Activated CD8-positive, alpha-beta memory T cell treated with anti-CD3 and anti-CD28 coated beads for 48 hours (primary cell): ENCODE results near the gene CHDH.

Source experiments
- DNase-seq, 3 experiments: peaks; one replicate each; pipeline ENCODE4 v3.0.0-alpha.2; 2020; ENCODE audit warnings: low read depth in 2 of 3, low spot score in 2 of 3

Gene CHDH

GRCh38 chr3:53809764-53810400 lies 36.3 kb downstream of the CHDH start:
- no peak for DNase-seq

DNA sequence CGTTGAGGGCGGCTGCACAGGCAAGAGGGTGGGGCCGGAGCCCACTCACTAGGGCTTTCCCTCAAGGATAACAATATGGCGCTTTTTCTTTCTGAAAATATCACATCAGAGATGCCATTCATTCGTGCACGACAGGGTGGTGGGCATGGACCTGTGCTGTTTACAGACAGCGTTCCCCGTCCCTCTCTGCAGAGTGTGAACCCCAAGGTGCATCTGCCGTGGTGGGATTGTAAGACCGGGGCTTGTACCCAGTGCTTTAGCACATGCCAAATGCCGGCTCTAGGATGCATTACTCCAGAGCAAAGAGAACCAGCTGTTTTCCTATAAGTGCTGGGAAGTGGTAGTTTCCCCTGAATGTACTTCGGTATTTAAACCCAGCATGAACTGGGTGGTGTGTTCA lies 37.0 kb downstream of the CHDH start:
- DNase-seq: no peak

GRCh38 chr3:53808496-53808895 lies 37.7 kb downstream of the CHDH start:
- no peak for DNase-seq

GRCh38 chr3:53807117-53807810 lies 39.0 kb downstream of the CHDH start:
- DNase-seq: no peak

DNA sequence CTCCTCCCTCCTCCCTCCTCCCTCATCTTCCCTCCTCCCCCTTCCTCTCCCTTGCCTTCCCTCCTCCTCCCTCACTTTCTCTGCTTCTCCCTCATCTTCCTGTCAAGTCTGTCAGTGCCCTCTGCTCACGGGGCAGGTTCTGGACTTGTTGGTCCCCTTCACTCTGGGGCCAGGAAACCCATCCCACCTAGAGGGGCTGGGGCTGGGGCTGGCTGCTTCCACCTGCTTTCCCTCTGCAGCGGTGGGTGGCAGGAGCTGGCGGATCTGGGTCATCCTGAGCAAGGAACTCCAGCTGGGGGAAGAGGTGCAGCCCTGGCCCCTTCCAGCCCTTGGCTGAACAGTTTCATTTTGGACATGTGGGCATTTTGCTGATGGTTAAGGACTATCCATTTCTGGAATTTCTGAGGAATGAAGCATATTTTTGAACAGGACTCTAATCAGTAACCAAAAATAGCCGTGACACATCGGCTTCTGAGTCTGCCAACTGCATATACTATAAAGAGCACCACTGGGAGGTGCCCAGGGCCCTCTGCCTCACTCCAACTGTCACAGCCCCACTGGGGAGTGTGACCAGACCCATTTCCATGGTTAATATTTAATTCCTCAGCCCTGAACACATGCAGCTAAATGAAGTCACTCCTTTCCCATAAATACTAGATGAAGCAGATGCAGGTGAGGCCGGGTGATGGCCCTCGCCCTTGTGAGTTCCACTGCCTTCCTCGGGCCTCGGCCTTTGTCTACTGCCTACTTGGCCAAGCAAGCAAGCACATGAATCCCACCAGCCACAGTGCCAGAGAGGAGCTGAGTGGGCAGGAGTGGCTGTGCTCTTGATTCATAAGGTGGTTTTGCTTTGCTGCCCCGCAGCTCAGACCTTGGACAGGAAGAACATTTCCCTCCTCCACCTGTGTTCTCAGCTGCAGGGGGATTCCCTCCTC lies 39.8 kb downstream of the CHDH start:
- DNase-seq: no peak

DNA sequence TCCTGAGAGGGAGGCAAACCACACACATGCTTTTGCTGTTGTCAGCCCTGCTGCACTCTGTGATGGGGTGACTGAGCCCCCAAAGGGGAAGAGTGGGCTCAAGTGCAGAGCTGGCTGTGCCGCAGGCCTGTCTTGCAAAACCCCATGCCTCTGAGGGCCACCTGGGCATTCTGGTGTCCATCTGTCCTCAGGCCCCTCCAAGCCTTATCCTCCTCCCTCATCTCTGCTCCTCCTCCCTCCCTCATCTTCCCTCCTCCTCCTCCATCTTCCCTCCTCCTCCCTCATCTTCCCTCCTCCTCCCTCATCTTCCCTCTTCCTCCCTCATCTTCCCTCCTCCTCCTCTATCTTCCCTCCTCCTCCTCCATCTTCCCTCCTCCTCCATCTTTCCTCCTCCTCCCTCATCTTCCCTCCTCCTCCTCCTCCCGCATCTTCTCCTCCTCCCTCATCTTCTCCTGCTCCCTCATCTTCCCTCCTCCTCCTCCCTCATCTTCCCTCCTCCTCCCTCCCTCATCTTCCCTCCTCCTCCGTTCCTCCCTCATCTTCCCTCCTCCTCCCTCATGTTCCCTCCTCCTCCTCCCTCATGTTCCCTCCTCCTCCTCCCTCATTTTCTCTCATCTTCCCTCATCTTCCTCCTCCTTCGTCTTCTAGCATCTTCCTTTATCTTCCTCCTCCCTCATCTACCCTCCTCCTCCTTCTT lies 40.6 kb downstream of the CHDH start:
- no peak for DNase-seq

DNA sequence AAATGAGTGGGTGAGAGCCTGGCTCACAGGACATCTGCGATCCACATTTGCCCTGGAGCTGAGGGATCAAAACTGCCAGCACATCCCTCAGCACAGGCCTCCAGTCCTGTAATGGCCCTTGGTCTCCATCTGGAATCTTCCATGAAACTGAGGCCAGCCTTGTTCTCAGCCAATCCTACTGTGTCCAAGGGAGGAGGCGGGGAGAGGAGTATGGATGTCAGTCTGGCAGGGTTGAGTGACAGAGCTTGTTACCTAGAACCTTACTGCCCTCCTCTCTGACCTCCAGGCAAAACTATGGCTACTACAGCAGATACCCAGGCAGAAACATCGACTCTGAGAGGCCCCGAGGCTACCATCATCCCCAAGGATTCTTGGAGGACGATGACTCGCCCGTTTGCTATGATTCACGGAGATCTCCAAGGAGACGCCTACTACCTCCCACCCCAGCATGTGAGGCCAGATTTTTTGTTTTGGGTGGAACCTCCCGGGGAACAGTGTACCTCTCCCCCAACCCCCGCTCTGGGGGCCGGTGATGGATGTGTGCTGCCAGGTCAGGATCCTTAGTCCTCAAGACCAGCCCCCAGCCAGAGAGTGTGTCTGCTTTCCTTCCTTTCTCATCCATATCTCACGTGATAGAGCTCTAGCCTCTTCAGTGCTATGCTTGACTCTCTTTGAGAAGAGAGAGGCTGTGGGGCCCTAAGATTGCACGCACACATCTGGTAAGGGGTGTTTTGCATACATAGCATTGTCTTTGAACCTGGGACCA lies 41.3 kb downstream of the CHDH start:
- DNase-seq: no peak

DNA sequence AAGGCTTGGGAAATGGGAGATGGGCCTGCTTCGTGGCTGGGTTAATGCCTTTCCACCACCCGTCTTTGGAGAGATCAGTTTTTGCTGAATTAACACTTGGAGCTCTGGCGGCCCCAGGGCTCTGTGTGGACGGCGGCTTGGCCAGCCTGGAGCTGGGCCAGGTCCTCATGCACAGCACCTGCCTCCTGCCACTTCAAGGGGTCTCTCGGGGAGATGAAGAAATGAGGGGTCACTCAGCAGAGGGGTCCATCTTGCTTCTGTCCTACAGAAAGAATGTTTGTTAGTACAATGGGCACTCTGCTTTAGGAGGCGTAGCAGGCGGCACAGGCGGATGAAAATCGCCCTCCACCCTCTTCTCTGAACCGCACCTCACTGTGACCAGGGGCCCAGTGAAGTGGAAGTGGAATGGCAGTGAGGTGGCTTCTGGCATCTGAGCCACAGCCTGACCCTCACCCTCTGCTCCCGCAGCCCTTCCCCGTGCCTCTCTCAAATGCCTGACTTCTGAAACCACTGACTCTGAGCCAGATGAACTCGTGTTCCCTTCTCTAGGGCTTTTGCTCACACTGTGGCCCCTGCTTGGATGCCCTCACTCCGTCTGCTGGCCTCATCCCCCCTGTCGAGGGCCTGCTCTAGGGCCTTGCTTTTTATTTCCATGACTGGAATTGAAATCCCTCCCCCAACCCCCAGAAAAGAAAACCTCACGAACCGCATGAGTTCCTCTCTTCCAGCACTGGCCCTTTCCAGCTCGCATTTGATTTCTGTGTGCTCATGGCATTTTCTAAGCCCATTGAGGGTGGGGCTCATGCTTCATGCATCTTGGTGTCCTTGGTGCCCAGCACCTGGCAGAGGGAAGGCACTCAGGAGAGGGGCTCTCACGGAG lies 42.2 kb downstream of the CHDH start:
- DNase-seq: no peak

GRCh38 chr3:53803124-53803815 lies 42.9 kb downstream of the CHDH start:
- no peak for DNase-seq

DNA sequence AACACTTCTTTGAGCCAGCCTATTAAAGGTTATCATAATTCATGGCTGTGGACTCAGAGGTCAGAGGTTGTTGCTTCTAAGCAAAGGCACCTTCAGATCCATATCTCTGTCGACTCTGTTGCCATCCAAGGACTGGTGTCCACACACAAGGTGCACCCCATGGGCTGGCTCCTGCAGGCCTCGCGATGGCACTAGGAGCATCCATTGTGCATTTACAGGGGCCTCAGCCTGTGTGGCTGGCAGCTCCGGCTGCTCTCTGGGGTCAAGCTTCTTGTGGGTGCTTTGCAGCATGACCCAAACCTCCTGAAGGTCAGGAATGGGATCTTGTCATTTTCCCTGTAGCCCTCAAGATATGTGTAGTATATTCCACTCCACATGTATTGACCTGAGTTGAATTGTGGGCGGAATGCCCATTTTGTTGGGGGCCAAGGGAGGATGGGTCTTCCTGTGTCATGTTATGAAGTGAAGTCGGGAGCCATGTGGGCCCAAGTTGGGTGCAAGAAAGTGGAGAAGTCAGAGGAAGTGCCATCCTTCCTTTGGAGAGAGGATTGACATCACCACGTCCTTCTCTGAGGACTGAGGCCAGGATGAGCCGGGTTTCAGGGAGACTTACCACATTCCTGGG lies 43.9 kb downstream of the CHDH start:
- no peak for DNase-seq

- DNase-seq: no peak
Measured at GRCh38 chr3:53801319-53801718, 44.9 kb downstream of the CHDH start.

GRCh38 chr3:53800041-53800906 lies 45.9 kb downstream of the CHDH start:
- DNase-seq: no peak

DNA sequence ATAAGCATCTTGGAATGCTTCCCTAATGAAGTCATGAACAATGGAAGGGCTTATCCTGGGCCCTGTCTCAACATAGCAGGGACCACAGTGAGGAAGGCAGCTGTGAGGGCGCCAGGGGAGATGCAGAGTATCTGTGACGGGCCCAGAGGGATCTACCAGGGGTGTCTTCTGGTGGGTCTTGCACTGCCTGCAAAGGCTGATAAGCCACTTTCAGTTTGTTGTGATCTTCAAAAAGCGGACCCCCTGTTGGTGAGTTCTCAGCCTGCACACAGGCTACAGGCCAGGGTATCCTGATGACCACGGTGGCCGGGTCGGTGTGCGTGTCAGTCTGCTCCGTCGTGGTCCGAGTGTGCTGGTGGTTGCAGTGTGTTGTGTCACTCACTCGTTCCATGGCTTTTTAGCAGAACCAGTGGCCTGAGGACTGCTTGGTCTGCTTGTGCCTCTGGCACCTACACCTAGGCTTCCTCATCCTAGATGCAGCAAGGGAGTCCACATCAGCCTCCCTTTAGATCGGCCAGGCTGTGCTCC lies 46.8 kb downstream of the CHDH start:
- no peak for DNase-seq

DNA sequence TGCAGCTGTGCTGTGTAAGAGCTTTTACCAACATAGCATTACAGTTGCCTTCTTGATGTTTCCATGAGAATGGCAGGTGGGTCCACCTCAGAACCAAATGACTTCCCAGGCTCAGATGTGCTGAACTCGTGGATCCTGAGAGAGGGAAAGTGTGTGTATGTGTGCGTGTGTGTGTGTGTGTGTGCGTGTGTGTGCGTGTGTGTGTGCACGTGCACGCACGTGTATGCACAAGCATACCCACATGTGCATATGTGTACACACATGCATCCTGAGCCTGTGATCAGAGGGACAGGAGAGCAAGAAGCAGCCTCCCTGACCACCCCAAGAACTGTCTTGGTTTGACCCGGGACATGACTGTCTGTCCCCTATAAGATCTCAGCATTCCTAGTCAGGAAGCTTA lies 48.1 kb downstream of the CHDH start:
- DNase-seq: no peak

- no peak for DNase-seq
Measured at GRCh38 chr3:53795789-53796560, 50.2 kb downstream of the CHDH start.

DNA sequence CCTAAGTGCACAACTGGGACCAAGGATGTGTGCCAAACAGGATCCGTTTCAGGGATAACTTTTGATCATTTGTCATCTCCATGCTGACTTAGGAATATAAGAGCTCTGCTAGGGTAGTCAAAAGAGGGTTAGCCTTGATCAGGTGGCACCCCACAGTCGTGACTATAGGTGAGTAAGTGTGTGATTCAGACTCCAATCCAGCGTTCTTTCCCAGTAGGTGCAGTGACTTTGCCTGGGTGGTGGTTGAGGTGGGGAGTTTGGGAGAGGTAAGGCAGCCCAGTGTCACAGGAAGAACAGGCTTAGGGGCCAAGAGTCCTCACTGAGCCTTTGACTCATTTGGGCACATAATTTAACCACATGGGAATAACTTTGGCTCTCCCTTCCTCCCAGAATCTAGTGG lies 51.0 kb downstream of the CHDH start:
- DNase-seq: no peak

GRCh38 chr3:53794597-53794996 lies 51.6 kb downstream of the CHDH start:
- no peak for DNase-seq
